ENCODE data around the gene RNPS1. TPM values are rescaled to one million over a fixed set of nuclear protein-coding genes. Genes with fewer than 3 reads are reported as not detected.
"Not testable (repeated sequence)": the region's sequence is repeated elsewhere in the genome, so short reads cannot be mapped to it uniquely, and the experiment has no call there.

Gene RNPS1
- total RNA-seq, 1 donor from 2014 or later = 45.4 TPM

- DNase-seq (ENCODE audit: low read depth in 2 of 2) = no peak
Observed at GRCh38 chr16:2282866-2283555, 15.1 kb upstream of the RNPS1 start.

- DNase-seq (ENCODE audit: low read depth in 2 of 2) = no peak
Observed at GRCh38 chr16:2282262-2282661, 14.3 kb upstream of the RNPS1 start.

DNA sequence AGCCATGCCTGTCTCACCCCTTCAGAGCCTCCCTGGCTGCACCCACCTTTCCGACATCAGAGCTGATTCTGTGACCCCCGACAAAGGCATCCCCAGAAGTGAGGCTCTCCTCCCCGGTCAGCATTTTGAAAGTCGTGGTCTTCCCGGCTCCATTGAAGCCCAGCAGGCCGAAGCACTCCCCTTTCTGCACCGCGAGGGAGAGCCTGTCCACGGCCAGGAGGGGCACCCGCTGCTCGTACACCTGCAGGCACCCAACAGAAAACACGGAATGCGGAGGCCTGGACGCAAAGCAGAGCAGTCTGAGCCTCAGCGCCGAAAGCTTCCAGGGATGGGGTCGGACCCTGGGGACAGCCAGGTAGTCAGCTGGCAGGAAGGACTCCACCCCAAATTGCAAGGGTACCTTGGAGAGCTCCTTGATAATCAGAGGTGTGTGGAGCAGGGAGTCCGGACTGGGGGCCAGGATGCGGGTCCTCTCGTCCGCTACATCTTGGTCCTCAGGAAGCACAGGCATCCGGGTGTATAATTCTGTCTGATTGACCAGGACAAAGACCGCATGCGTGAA, 13.1 kb upstream of the RNPS1 start:
- DNase-seq (ENCODE audit: low read depth in 2 of 2) = no peak

DNA sequence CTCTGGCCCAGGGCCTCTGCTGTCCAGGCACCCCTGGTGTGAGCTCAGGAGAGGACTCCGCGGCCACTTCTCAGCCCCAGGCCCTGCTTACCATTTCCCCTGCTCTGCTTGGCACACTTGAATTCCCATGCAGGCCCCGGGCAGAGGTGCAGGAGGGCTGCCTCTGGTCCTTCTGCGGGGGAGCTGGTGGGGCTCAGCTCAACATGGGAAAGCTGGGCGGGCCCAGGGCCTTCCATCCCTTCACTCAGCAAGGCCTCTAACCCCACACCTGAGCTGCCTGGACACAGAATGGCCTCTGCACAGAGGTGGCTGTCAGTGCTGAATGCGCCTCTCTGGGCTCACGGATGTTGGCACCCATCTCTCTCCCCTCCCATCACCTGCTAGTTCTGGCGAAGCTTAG, 12.5 kb upstream of the RNPS1 start:
- no peak for DNase-seq (ENCODE audit: low read depth in 2 of 2)

GRCh38 chr16:2278956-2279800, 11.3 kb upstream of the RNPS1 start:
- no peak for DNase-seq (ENCODE audit: low read depth in 2 of 2)

DNA sequence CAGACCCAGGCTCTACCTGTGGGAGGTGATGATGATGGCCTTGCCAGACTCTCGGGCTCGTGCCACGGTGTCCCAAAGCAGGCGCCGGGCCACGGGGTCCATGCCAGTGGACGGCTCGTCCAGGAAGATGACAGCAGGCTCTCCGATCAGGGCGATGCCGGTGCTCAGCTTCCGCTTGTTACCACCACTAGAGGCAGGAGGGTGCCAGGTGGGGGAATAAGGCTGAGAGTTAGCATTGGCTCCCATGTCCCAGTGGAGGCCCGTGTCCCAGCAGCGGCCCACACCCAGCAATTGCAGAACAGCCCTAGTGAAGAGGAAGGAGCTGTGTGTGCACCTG, 10.3 kb upstream of the RNPS1 start:
- DNase-seq (ENCODE audit: low read depth in 2 of 2) = no peak

GRCh38 chr16:2277466-2278271, 9.7 kb upstream of the RNPS1 start:
- DNase-seq (ENCODE audit: low read depth in 2 of 2) = no peak

GRCh38 chr16:2276368-2277195, 8.7 kb upstream of the RNPS1 start:
- DNase-seq (ENCODE audit: low read depth in 2 of 2) = no peak

- no peak for DNase-seq (ENCODE audit: low read depth in 2 of 2)
Observed at GRCh38 chr16:2275476-2276367, 7.8 kb upstream of the RNPS1 start.

DNA sequence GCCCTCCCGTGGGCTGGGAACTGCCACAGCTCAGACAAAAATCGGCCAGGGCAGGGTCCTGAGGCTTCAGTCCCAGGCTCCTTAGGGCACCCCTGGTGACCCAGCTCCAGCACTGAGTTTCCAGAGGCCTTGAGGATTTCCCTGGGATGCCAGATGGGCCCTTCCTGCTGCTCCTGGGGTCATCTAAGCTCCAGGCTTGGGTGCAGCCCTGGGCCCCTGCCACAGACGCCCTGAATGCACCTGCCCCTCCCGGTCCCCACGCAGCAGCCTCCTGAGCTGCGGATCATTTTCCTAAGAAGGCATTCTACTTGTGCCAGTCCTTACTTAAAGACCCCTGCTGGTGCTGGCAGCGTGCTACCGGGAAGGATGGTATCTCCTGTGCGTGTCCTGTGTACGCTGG, 6.0 kb upstream of the RNPS1 start:
- DNase-seq (ENCODE audit: low read depth in 2 of 2) = no peak

- no peak for DNase-seq (ENCODE audit: low read depth in 2 of 2)
Observed at GRCh38 chr16:2273484-2273883, 5.6 kb upstream of the RNPS1 start.

DNA sequence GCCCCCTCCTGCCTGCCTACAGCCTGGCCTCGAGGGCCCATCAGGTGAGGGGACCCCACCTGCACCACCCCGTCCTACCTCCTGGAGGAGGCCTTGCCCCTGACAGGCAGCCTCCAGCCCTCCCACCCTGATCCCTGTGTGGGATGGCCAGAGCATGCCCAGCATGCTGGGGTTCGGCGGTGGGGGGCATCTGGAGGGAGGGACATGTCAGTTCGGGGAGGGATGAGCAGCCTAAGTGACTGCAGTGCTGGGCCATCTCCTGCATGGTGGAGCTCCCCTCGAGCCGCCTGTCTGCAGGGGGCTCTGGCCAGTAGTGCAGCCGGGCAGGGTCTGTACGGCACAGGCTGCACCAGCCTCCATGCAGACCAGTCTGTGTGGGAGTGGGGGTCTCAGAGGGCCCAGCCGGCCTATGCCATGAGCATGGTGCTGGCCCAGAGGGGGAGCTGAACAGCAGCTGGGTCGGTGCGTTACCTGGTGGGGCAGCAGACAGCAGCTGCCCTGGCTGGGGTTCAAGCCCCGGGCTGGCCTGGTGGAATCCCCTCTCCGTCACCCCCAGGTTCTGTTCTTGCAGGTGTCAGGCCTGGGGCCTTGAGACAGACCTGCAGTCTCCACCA, 4.0 kb upstream of the RNPS1 start:
- no peak for DNase-seq (ENCODE audit: low read depth in 2 of 2)

DNA sequence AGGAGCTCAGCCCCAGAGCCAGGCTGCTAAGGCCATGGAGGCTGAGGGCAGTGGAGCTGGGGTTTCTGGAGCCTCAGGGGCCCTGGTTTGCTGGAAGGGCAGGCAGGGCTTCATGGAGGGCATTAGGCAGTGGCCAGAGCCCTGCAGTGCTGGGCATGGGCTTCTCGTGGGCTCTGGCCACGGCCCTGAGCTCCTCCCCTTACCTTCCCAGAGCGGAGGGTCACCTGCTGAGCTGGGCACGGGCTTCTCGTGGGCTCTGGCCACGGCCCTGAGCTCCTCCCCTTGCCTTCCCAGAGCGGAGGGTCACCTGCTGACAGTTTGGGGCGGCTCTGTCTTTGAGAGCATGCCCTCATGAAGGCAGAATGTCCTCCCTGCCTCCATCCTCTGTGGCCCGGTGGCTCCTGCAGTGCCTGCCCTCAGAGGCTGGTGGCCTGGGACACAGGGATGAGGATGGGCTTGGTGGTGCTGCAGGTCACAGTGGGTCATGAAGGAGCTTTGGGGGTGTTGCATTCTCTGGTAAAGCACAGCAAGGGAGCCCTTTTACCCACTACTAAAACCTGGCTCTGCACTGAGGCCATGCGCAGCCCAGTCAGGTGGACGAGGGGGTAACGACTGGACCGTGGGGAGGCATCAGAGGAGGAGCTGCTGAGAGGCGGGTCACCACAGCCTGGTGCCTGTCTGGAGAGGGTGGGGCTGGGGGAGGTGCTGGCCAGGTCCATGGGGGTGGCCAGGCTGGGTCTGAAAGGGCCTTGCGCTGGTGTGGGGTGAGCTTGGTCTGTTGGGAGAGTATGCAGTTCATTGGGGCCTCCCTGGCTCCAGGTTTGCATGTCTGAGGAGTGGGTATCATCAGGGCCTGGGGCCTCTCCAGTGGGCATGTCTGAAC, 2.9 kb upstream of the RNPS1 start:
- DNase-seq (ENCODE audit: low read depth in 2 of 2) = no peak

DNA sequence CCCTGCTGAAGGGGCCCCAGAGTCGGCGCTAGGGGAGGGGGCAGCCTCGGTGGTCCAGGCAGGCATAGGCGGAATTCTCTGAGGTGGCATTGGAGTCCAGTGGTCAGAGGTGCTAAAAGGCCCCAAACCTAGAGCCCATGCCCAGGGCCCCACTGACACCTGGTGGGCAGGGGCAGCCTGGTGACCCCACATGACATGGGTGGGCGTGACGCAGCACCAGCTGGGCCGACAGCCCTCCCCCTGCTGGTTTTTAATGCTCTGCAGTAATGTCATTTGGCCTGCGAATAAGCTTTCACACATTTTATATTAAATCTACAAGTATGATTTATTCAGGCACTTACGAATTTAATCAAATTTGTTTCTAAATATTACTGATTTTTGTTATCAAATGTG, 2.1 kb upstream of the RNPS1 start:
- DNase-seq (ENCODE audit: low read depth in 2 of 2) = no peak

- DNase-seq (ENCODE audit: low read depth in 2 of 2) = not testable (repeated sequence)
Observed at GRCh38 chr16:2267505-2267912, 417 bp downstream of the RNPS1 start.

- peak in 1 of 2 donors; percentile 30 for DNase-seq (ENCODE audit: low read depth in 2 of 2)
Observed at GRCh38 chr16:2266887-2267286, 1.0 kb downstream of the RNPS1 start.

DNA sequence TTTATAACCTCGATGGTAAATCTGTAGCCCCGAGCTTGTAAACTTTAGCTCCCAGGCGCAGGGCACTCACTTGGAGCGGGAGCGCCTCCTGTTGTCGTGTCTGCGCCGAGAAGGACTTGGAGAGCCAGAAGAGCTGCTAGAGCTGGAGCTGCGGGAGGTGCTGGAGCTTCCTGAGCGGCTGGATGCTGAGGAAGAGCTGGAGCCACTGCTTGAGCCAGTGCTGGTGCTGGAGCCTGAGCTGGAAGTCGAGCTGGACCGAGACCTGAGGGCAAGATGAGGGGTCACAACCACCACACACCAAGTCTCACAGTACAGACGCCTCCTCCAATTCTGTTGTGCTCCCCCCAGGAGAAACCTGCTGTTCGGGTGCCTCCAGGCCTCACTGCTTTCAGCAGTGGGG, 4.9 kb downstream of the RNPS1 start:
- DNase-seq (ENCODE audit: low read depth in 2 of 2) = not testable (repeated sequence)

- DNase-seq (ENCODE audit: low read depth in 2 of 2) = no peak
Observed at GRCh38 chr16:2260250-2260649, 7.7 kb downstream of the RNPS1 start.

DNA sequence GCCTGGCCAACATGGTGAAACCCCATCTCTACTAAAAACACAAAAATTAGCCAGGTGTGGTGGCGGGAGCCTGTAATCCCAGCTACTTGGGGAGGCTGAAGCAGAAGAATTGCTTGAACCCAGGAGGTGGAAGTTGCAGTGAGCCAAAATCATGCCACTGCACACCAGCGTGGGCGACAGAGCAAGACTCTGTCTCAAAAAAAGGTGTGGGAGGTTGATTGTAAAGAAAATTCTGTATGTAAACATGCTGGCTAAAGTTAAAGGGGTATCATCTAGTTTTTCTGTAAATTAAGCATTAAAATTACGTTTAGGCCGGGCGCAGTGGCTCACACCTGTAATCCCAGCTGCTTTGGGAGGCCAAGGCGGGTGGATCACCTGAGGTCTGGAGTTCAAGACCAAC, 9.4 kb downstream of the RNPS1 start:
- not testable (repeated sequence) for DNase-seq (ENCODE audit: low read depth in 2 of 2)
